Activated CD8-positive, alpha-beta memory T cell treated with anti-CD3 and anti-CD28 coated beads for 1 hour (primary cell): Measurements from ENCODE around the gene ANKRD29.
"Not testable (repeated sequence)": the region's sequence is repeated elsewhere in the genome, so short reads cannot be mapped to it uniquely, and the experiment has no call there.

Experiments
- DNase-seq, 2 donors: peaks; one replicate each; pipeline ENCODE4 v3.0.0-alpha.2; 2020; ENCODE audit warnings: low read depth in 1 of 2; ENCODE audit errors: extremely low read depth in 1 of 2

Gene ANKRD29

DNA sequence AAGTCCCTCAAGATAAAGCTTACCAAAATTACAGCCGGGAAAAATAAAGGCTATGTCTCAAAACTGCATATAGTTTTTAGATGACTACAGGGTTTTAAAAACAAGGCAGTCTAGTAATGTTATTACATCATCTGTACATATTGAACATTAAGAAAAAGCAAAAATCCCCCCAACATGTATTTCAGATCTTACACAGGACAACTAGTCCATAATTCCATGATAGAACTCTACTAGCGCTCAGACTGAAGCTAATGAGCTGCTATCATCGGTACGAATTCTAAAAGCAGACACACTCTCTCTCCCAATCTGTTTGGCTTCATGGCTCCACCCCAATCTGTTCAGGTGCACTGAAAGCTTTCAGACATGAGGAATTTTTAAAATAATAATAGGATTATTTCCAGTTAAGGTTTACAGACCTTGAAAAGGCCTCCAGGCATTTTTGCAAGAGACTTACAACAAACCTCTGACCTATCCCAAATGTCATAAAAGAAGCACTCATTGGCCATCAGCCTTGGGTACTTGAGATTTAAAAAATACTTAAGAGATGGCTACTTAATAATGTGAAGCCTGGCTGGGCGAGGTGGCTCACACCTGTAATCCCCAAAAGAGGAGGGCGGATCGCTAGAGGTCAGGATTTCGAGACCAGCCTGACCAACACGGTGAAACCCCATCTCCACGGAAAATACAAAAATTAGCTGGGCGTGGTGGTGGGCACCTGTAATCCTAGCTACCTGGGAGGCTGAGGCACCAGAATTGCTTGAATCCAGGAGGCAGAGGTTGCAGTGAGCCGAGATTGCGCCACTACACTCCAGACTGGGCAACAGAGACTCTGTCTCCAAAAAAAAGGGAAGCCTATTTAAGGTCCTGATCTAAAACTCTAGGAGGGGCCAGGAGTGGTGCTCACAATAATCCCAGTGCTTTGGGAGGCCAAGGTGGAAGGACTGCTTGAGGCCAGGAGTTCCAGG is 78.4 kb downstream of the ANKRD29 start:
- DNase-seq: no peak

DNA sequence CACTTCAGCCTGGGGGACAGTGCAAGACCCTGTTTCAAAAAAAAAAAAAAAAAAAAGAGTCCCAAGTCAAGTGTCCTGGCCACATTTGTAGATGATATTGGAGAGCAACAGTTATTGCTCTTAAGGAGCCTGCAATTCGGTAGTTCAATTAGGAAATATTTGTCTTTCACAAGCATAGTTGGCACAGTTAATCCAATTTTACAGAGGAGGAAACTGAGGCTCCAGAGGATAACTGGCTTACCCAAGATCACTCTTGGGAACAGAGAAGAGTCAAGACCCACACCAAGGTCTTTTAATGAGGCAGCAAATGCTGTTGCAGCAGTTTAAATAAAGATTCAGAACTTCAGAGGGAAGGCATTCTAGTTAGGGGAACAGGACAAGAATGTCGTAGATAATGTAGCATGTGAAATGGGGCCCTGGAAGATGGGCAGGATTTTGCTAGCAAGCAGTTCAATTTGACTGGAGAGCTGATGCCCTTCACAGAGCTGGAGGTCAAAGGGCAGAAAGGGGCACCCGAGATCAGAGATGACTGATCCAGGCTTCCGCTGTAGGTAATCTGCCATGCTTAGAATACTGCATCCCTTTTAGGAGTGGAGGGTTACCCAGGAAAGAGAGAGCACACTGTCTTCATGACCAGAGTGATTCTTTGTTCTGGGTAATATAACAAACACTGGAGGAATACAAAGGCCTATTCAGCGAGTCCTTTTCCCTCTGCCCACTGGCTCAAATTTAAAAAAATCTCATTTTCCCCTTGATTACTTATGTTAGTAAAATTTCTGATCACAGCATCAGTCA is 79.4 kb downstream of the ANKRD29 start:
- no peak for DNase-seq

DNA sequence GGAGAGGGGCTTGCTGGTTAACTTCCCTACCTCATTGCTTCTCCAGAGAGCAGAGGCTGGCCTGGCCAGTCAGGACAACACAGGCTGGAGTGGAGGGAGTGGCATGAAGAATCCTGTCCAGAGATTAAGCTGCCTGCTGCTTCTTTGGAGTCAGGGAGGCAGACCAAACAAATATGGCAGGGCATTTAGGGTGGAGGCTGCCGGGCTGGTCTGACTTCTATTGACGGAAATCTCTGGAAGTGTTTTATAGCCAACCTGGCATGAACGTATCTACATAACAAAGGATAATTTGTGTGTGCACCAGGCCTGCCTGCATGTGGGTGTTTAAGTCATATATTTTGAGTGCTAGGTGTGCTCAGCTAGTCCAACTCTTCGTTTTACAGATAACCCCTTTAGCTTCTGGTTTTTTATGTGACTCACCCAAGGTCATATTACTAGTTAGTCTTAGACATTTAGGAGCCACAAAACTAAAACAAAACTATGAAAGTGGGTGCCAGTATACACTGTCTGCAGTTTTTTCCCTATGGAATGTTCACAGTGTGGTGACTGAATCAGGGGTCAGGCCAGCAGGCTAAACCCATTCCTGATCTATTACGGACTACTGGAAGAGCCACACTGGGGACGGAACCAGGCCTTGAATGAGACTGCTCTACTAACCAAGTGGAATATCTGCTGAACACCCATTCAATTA is 81.9 kb downstream of the ANKRD29 start:
- no peak for DNase-seq

DNA sequence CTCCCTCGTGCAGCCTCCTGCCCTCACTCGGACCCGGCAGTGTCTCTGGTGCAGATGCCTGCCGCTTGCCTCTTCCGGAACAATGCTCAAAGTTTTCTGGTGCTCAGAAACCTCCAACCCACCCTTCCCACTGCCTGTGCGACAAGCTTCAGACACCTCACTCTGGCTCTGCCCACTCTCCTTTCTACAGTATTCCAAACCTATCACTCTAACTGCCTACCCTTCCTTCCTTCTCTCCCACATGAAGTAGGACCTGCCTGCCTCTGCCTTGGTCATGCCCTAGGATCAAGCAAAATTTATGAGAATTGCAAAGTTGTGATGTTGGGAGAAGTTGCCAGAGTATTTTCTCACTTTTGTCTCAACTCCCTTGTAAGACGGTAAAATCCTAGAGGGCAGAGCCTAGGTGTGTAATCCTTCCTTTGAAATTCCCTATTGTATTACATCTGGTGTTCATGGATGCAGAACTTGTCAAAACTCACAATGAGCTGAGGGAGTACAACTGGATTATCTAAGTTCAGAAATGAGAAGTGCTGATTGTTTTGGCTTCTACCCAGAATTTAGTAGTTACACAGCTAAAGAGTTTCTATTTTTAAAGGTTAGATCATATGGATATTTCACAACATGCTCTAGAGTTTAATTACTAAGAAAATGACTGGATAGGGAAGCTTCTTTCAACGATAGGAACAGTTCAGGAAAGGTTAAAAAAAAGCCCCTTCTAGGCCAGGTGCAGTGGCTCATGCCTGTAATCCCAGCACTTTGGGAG is 83.6 kb downstream of the ANKRD29 start:
- no peak for DNase-seq

DNA sequence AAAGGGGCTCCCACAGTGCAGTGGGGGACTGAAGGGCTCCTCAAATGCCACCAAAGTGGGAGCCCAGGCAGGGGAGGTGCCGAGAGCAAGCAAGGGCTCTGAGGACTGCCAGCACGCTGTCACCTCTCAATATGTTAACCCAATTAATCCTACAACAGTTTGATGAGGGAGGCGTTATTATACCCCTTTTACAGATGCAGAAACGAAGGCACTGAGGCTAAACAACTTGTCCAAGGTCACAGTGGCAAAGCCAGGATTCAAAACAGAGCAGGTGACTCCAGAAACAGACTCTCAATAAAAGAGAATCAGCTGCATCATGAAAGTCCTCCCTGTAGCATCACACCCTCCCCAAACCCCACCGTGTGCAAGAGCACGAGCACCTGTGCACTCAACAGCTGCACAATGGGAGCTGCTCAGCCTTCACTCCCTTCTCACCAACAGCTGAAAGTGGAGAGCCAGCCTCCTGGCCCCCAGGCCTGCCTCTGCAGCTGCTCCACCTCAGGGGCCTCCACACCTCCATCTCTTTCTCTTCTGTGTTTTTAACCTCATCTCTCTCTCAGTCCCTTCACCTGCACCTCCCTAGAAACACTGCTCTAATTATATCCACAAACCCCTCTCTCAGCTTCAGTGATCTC is 84.5 kb downstream of the ANKRD29 start:
- DNase-seq: no peak

- DNase-seq: not testable (repeated sequence)
Observed at GRCh38 chr18:23577521-23577920, 85.2 kb downstream of the ANKRD29 start.

DNA sequence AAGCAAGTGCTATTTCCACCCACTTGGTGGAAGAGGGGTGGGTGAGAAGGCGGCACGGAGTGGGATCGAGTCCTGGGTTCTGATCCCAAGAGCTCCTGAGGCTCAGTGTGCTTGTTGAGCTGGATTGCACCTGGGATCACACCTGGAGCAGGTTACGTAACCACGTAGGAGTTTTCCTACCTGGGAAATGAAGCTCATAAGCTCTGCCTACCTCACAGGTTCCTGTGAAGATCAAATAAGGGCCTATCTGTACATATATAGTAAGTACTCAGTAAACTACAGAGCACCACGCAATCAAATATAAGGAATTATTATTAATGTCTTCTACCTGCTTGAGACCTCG is 87.4 kb downstream of the ANKRD29 start:
- no peak for DNase-seq

DNA sequence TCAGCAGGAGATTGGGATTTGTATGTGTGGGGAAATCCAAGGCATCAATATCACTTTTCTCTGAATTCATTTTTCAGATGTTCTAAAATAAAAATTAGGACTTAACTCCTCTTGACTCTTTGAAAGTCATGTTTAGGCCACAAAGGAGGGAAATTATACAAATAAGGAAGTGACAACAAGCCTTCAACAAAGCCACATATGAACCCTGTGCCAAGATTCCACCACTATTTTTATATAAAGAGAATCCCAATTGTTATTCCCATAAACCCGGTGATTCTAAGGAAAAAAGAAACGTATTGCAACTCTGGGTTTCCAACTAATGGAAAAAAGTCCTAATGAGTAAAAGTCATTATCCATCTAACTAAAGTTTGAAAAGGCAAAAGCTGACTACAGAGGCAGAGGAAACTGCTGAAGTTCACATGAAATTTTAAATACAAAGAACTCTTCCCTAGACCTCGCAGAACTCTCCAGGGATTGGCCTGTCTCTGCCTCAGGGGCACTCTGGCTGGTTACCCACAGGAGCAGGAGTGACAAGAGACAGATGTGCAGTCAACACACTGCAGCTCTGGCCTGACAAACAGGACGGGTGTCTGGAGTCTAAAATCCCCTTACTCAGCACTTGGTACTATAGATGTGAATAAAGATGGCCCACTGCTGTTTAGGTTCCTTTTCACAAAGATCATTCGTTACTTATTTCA is 88.0 kb downstream of the ANKRD29 start:
- DNase-seq: no peak

- no peak for DNase-seq
Observed at GRCh38 chr18:23573626-23574431, 88.9 kb downstream of the ANKRD29 start.

DNA sequence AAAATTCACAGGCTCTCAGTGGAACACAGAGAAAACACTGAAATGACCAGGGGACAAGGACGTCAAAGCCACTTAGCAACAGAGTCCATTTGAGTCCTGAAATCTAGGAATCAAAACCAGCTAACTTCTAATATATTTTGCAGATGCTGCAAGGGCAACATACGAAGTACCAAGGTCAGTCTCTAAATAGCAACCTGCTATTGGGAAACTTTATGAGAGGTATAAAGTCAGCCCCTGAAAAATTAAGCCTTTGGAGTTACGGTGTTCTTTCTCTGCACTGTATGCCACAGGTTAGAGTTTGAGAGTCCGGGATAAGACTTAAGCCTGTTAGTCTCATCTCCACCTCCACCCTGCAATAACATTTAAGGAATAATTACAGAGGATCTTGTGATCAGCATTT is 89.7 kb downstream of the ANKRD29 start:
- no peak for DNase-seq

GRCh38 chr18:23572570-23572969 is 90.1 kb downstream of the ANKRD29 start:
- DNase-seq: no peak

DNA sequence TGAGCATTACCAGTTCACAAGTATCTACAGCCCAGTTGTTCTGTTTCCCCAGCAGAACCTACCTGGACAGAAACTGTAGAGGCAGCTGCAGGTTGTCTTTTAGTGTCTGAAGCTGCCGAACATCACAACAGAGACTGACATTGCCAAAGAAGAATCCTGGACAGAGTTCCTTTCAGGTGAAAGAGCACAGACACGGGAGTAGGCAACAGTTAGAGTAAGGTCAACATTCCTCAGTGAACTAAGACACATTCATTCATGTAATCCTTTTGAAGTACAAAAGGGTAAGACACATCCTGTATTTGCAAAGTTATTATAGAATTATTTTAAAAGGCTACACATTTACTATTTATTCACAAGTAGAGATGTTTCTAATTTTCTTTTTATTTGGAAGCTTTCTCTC is 90.7 kb downstream of the ANKRD29 start:
- no peak for DNase-seq

DNA sequence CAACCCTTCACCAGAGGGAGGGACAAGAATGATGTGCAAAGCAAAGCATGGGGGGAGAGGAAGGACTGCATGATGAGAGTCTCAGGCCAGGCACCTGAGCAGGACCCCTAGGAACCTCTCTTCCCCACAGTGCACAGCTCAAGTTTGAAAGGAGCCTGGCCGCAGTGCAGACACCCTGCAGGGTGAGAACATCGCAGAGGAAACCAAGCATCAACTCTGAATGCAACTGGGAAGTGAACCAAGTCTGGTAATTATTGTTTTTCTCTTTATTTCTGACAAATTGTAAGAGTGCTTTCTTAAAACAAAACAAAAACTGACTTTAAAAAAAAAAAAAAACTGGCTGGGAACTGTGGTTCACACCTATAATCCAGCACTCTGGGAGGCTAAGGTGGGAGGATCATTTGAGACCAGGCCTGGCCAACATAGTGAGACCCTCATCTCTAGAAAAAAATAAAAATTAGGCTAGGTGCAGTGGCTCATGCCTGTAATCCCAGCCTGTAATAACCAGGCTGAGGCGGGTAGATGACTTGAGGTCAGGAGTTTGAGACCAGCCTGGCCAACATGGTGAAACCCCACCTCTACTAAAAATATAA is 91.7 kb downstream of the ANKRD29 start:
- DNase-seq: no peak

GRCh38 chr18:23569299-23570063 is 93.2 kb downstream of the ANKRD29 start:
- DNase-seq: no peak

- DNase-seq: no peak
Observed at GRCh38 chr18:23568281-23569138, 94.2 kb downstream of the ANKRD29 start.

DNA sequence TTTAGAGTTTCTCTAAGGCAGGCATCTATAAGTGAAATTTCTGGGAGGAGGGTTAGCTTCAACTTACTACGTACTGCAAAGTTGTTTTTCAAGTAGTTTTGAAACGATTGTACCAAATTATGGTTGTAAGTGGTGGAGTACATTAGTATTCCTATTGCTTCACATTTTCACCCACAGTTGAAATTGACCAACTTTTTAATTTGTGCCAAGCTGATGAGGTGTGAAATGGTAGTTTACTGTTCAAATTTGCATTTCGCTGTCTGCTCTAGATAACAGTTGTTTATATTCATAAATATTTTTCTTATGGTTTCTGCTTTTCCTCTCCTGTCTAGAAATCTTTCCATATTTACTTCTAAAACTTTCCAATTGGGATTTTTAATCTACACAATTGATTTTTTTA is 95.0 kb downstream of the ANKRD29 start:
- DNase-seq: no peak
